Measurements from ENCODE around the gene GALNS. TPM values are rescaled to one million over a fixed set of nuclear protein-coding genes. Genes with fewer than 3 reads are reported as not detected.

GALNS gene
- total and polyA plus RNA-seq, 2 of the 8 experiments (the other 6 are each of a cell fraction or from before 2014, with no cell fraction given), result 8.9 to 17.8 TPM

DNA sequence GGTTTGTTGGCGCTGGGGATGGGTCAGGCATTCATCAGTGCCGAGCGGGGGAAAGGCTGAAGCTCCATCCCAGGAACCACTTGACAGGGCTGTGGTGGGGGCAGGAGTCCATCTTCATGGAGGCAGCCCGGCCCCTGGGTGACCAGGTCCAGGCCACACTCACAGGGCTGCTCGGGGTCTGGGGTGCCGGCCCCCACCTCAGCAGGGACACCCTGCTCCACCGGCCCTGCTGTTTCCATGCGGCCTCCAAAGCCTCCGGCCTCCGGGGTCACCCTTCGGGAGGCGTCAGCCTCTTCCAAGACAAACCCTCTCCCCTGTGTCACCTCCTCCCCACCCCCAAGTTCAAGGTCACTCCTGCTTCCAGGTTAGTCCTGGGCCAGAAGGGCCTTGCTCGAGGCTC, 22.1 kb downstream of the GALNS start (continued):
- TF ChIP-seq, protein P1, sequence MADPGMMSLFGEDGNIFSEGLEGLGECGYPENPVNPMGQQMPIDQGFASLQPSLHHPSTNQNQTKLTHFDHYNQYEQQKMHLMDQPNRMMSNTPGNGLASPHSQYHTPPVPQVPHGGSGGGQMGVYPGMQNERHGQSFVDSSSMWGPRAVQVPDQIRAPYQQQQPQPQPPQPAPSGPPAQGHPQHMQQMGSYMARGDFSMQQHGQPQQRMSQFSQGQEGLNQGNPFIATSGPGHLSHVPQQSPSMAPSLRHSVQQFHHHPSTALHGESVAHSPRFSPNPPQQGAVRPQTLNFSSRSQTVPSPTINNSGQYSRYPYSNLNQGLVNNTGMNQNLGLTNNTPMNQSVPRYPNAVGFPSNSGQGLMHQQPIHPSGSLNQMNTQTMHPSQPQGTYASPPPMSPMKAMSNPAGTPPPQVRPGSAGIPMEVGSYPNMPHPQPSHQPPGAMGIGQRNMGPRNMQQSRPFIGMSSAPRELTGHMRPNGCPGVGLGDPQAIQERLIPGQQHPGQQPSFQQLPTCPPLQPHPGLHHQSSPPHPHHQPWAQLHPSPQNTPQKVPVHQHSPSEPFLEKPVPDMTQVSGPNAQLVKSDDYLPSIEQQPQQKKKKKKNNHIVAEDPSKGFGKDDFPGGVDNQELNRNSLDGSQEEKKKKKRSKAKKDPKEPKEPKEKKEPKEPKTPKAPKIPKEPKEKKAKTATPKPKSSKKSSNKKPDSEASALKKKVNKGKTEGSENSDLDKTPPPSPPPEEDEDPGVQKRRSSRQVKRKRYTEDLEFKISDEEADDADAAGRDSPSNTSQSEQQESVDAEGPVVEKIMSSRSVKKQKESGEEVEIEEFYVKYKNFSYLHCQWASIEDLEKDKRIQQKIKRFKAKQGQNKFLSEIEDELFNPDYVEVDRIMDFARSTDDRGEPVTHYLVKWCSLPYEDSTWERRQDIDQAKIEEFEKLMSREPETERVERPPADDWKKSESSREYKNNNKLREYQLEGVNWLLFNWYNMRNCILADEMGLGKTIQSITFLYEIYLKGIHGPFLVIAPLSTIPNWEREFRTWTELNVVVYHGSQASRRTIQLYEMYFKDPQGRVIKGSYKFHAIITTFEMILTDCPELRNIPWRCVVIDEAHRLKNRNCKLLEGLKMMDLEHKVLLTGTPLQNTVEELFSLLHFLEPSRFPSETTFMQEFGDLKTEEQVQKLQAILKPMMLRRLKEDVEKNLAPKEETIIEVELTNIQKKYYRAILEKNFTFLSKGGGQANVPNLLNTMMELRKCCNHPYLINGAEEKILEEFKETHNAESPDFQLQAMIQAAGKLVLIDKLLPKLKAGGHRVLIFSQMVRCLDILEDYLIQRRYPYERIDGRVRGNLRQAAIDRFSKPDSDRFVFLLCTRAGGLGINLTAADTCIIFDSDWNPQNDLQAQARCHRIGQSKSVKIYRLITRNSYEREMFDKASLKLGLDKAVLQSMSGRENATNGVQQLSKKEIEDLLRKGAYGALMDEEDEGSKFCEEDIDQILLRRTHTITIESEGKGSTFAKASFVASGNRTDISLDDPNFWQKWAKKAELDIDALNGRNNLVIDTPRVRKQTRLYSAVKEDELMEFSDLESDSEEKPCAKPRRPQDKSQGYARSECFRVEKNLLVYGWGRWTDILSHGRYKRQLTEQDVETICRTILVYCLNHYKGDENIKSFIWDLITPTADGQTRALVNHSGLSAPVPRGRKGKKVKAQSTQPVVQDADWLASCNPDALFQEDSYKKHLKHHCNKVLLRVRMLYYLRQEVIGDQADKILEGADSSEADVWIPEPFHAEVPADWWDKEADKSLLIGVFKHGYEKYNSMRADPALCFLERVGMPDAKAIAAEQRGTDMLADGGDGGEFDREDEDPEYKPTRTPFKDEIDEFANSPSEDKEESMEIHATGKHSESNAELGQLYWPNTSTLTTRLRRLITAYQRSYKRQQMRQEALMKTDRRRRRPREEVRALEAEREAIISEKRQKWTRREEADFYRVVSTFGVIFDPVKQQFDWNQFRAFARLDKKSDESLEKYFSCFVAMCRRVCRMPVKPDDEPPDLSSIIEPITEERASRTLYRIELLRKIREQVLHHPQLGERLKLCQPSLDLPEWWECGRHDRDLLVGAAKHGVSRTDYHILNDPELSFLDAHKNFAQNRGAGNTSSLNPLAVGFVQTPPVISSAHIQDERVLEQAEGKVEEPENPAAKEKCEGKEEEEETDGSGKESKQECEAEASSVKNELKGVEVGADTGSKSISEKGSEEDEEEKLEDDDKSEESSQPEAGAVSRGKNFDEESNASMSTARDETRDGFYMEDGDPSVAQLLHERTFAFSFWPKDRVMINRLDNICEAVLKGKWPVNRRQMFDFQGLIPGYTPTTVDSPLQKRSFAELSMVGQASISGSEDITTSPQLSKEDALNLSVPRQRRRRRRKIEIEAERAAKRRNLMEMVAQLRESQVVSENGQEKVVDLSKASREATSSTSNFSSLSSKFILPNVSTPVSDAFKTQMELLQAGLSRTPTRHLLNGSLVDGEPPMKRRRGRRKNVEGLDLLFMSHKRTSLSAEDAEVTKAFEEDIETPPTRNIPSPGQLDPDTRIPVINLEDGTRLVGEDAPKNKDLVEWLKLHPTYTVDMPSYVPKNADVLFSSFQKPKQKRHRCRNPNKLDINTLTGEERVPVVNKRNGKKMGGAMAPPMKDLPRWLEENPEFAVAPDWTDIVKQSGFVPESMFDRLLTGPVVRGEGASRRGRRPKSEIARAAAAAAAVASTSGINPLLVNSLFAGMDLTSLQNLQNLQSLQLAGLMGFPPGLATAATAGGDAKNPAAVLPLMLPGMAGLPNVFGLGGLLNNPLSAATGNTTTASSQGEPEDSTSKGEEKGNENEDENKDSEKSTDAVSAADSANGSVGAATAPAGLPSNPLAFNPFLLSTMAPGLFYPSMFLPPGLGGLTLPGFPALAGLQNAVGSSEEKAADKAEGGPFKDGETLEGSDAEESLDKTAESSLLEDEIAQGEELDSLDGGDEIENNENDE (IDR thresholded peaks at IDR 0.05; ENCODE audit: insufficient replicate concordance, low read length), result no peak
- TF ChIP-seq SP2 (IDR thresholded peaks at IDR 0.05; ENCODE audit: low read length), result no peak
- no peak for TF ChIP-seq ZNF274 (IDR thresholded peaks at IDR 0.05; ENCODE audit: borderline replicate concordance, extremely low read depth, low read length)
- no peak for TF ChIP-seq TAF7 (optimal IDR thresholded peaks at IDR 0.05; ENCODE audit: borderline replicate concordance, low read depth, low read length)
- no peak for TF ChIP-seq RBBP5 (IDR thresholded peaks at IDR 0.05; ENCODE audit: borderline replicate concordance, low read depth, low read length)
